ES-I3 (cell line): ENCODE measurements around the gene SLC5A8.

ENCODE experiments used
- H3K36me3 ChIP-seq: 2 replicates; pipeline ENCODE4 v1.6.1; 2013; ENCODE audit warnings: mild to moderate bottlenecking, low read length, control low read depth, moderate library complexity; ENCODE audit not compliant: insufficient read depth
- H3K4me1 ChIP-seq: 2 replicates; pipeline ENCODE4 v1.6.1; 2013; ENCODE audit warnings: mild to moderate bottlenecking, control low read depth, low read length; ENCODE audit not compliant: insufficient read depth
- H3K9ac ChIP-seq: 2 replicates; pipeline ENCODE4 v1.6.1; 2013; ENCODE audit warnings: low read depth, mild to moderate bottlenecking, low read length, moderate library complexity
- H3K9me3 ChIP-seq: 2 replicates; pipeline ENCODE4 v1.6.1; 2013; ENCODE audit warnings: mild to moderate bottlenecking, low read length, moderate library complexity; ENCODE audit not compliant: control insufficient read depth, insufficient read depth

The SLC5A8 gene

DNA sequence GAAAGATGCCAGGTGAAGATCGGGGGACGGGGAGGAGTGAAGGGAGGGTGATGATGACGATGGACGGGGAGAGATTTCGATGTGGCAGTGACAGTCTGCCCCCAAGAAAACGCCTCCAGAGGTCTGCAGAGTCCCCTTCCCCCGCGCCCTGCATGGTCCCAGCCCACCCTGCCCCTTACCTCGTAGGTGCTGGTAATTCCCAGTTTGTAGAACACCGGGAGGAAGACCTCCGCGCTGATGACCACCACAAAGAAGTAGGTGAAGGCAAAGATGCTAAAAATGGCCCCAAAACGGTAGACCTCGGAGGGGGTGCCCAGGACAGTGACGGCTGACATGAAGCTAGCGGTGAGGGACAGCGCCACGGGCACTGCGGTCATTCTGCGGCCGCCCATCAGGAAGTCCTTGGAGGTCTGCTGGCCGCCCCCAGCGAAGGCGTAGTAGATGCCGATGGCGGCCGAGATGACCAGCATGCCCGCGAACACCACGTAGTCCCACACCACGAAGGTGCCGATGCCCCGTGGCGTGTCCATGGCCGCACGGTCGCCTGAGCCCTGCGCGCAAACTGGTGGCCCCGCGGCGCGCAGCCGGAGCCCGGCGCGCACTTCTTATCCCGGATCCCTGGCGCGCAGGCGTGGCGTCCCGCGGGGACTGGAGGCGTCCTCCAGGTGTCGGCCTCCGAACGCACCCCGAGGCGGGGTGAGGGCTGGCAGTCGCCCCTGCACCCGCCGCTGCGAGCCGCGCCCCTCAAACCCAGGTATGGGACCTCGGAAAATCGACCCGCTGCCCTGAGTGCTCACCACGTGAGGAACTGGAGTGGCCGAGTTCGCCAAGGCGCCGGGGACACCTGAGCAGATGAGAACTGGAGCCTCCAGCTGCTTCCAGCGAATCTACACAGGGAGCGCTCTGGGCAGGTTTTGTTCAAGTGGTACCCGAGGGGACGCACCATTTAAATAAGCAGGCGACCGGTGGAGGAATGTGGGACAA is at the start of gene SLC5A8:
SLC5A8 (minus strand) TSS at position 920 of the 984 bp plus-strand sequence; CDS start at position 530, 390 bp downstream.
- Histone ChIP-seq H3K36me3 (no peaks in the 10 kb centered on the region), H3K4me1 (no peaks in the 10 kb centered on the region), H3K9me3 (no peaks in the 10 kb centered on the region), H3K9ac (no peak within 1 kb of the TSS)

DNA sequence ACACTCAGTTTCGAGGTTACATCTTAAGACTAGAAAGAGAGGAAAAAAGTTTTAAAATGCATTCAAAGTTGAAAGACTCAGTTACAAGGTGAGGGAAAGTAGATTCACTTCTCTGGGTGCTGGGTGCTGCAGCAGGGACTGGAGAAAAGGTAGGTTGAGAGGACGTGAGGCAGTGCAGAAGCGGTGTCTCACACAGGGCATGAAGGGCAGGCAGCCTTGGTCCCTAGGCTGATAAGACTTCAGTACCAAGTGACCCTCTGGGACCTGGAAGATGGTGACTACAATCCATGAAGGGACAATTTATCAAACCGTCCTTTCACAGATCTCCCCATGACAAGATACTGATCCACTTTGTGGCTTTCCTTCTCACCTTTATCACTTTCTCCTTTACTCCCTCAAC is 47.3 kb upstream of the SLC5A8 start:
- Histone ChIP-seq H3K4me1 (no peaks in the 10 kb centered on the region), H3K36me3 (no peaks in the 10 kb centered on the region), H3K9ac (no peak overlapping the region), H3K9me3 (peaks cover 6% of the 10 kb centered on the region)

DNA sequence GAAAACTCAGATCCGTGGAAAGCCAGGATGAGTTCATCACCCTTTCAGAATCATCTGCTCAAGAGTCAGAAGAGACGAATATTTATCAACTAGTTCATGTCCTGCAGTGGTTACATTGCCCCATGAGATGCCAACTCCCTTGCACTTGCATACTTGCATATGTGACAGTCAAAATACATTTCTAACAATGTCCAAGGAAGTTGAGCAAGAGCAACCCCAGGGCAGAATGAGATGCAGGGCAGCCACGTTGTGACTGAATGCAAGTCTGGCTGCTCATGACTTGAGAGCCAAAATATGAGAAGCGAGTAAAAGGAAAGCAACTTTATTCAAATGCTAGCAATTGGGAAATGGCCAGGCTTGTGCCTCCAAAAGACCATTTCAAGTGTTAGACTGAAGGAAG is 46.2 kb upstream of the SLC5A8 start:
- H3K36me3 ChIP-seq: no peaks in the 10 kb centered on the region

DNA sequence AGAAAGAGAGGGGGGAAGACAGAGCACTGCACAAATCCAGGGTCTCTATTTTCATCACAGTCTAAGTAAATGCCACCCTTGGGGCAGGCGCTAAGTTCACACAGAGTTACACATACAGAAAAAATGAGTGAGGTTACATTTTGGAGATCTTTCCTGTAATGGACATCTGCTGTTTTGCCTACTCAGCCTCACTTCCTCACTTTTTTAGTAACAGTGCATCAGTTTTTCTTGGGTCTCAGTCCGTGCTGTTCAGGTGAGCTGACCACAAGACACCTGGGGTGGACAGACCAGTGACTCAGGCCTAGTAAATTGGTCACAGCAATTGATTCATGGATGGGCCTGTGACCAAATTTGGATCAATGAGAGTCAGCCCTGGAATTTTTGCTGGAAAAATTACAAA is 33.6 kb upstream of the SLC5A8 start:
- Histone ChIP-seq H3K36me3 (no peaks in the 10 kb centered on the region), H3K9ac (no peak overlapping the region), H3K4me1 (no peaks in the 10 kb centered on the region), H3K9me3 (no peaks in the 10 kb centered on the region)

More for the DNA sequence above, 46.2 kb upstream of the SLC5A8 start:
- no peak overlapping the region for H3K9ac ChIP-seq
- H3K4me1 ChIP-seq: no peaks in the 10 kb centered on the region
- peaks cover 6% of the 10 kb centered on the region for H3K9me3 ChIP-seq

DNA sequence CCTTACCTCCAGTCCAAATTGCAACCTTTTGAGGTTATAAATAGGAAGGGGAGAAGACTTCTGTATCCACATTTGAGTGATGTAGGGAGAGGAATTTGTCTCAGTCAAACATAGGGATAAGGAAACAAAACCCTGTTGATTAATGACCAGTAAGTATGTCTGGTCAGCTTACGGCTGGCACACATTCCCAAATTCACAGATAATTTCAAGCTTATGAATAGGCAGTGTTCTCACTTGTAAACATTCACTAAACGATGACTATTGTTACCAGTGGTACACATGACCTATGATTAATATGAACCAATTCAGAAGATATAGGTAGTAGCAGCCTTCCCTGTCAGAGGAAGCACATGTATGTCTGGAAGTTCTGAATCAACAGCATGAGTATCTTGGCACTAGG is 33.0 kb upstream of the SLC5A8 start:
- H3K4me1 ChIP-seq: no peaks in the 10 kb centered on the region
- H3K9ac ChIP-seq: no peak overlapping the region
- no peaks in the 10 kb centered on the region for H3K9me3 ChIP-seq
- no peaks in the 10 kb centered on the region for H3K36me3 ChIP-seq

DNA sequence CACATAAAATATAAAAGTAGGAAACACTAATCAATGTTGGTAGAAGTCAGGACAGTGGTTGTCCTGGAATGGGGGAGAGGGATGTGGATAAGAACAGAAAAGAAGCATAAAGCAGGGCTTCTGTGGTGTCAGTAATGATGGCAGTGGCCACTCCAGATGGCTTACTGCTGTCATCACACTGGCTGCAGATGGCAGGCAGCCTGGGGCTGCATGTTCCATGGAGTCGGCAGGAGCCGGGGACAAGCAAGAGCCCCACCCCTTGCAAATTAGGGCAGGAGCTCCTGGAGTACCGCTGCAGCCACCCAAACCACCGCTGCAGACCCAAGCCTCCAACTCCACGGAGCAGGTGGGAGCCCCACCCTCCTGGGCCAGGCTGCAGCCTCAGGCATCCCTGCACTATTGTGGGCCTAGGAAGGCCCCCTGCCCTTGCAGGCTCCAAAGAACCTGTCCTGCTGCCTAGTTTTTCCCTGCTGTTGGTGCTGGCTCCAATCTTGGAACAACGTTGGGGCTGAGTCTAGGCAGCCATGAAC is 28.8 kb upstream of the SLC5A8 start:
- no peaks in the 10 kb centered on the region for H3K4me1 ChIP-seq
- H3K36me3 ChIP-seq: no peaks in the 10 kb centered on the region
- H3K9me3 ChIP-seq: no peaks in the 10 kb centered on the region
- H3K9ac ChIP-seq: no peak overlapping the region

GRCh38 chr12:101238306-101238705 is 28.3 kb upstream of the SLC5A8 start:
- H3K9me3 ChIP-seq: no peaks in the 10 kb centered on the region
- no peaks in the 10 kb centered on the region for H3K4me1 ChIP-seq
- H3K36me3 ChIP-seq: no peaks in the 10 kb centered on the region
- H3K9ac ChIP-seq: no peak overlapping the region

- H3K9me3 ChIP-seq: no peaks in the 10 kb centered on the region
- H3K4me1 ChIP-seq: no peaks in the 10 kb centered on the region
- no peak overlapping the region for H3K9ac ChIP-seq
- no peaks in the 10 kb centered on the region for H3K36me3 ChIP-seq
These were observed 25.6 kb upstream of the SLC5A8 start for GRCh38 chr12:101235686-101236085.

DNA sequence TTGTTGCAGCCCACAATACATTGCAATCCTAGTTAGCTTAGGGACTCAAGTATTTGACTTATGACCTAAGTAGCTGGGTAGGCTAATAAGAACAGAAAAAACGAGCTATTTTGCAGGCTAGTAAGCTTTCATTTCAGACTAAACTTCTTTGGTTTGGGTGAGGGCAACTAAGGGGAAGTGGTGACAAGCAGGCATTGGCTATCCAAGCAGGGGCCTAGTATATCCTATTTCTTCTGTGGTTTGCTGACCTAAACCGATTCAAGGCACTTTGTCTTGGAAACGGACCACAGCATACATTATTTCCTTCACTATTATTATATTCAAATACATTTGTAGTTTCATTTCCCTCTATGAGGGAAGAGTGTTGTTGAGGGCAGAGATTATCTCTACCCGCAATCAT is 21.6 kb upstream of the SLC5A8 start:
- Histone ChIP-seq H3K9ac (no peak overlapping the region), H3K9me3 (no peaks in the 10 kb centered on the region)

GRCh38 chr12:101230547-101230946 is 20.5 kb upstream of the SLC5A8 start:
- no peaks in the 10 kb centered on the region for H3K36me3 ChIP-seq
- no peak overlapping the region for H3K9ac ChIP-seq
- H3K9me3 ChIP-seq: no peaks in the 10 kb centered on the region
- H3K4me1 ChIP-seq: no peaks in the 10 kb centered on the region

More for the DNA sequence above, 21.6 kb upstream of the SLC5A8 start:
- no peaks in the 10 kb centered on the region for H3K4me1 ChIP-seq
- no peaks in the 10 kb centered on the region for H3K36me3 ChIP-seq

- no peaks in the 10 kb centered on the region for H3K9me3 ChIP-seq
- no peaks in the 10 kb centered on the region for H3K36me3 ChIP-seq
- no peaks in the 10 kb centered on the region for H3K4me1 ChIP-seq
- no peak overlapping the region for H3K9ac ChIP-seq
These were observed 19.8 kb upstream of the SLC5A8 start for GRCh38 chr12:101229841-101230241.

DNA sequence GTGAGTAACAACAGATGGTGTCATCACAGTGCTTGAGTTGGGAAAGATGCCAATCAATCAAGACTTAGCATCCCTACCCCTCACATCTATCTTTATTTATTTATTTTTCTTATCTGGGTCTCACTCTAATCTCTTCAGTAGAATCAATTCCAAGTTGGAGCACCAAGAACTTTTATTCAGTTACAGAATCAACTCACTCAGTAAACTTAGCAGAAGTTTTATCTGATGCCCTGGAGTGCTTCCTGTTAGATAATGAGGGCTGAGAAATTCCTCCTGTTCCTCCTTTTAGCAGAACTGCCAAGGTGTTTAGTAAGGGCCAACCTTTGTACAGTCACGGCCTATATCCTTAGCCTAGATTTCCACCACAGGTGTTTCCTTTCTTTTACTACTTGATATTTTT is 11.3 kb upstream of the SLC5A8 start:
- Histone ChIP-seq H3K9me3 (no peaks in the 10 kb centered on the region), H3K36me3 (no peaks in the 10 kb centered on the region), H3K9ac (no peak overlapping the region), H3K4me1 (no peaks in the 10 kb centered on the region)

DNA sequence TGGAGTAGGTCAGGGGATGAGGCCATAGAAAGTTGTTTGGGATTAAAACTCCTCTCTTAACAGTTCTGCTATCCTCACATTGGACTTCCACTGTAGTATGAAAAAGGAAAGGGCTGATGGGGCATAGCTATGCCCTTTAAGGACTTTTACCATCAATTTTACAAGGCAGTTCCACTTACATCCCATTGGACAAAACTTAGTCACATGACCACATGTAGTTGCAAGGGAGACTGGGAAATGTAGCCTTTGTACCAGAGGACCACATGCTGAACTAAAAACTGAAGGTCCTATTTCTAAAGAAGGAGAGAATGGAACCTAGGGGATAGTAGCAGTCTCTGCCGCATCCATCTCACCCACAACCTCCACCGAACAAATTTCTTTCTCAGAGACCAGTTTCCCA is 6.8 kb upstream of the SLC5A8 start:
- Histone ChIP-seq H3K9ac (no peak overlapping the region), H3K9me3 (no peaks in the 10 kb centered on the region)

GRCh38 chr12:101207086-101207780 is 2.8 kb downstream of the SLC5A8 start:
- Histone ChIP-seq H3K9me3 (no peaks in the 10 kb centered on the region), H3K36me3 (no peaks in the 10 kb centered on the region), H3K4me1 (no peaks in the 10 kb centered on the region), H3K9ac (no peak overlapping the region)

More for the DNA sequence above, 6.8 kb upstream of the SLC5A8 start:
- Histone ChIP-seq H3K4me1 (no peaks in the 10 kb centered on the region), H3K36me3 (no peaks in the 10 kb centered on the region)
